C4-2B (cell line): ENCODE measurements around the gene SEC22C.

Experiments used
- H3K27ac ChIP-seq: fragments of 450-650 bp; 2 replicates; pipeline ENCODE4 v1.5.1; 2017
- CTCF ChIP-seq: fragments of 450-650 bp; conservative IDR thresholded peaks from 2 replicates; pipeline ENCODE4 v1.5.1; 2017; ENCODE audit warnings: mild to moderate bottlenecking
- ZFX ChIP-seq: fragments of 450-650 bp; IDR thresholded peaks from 2 replicates; pipeline ENCODE4 v1.6.1; 2017

SEC22C gene

DNA sequence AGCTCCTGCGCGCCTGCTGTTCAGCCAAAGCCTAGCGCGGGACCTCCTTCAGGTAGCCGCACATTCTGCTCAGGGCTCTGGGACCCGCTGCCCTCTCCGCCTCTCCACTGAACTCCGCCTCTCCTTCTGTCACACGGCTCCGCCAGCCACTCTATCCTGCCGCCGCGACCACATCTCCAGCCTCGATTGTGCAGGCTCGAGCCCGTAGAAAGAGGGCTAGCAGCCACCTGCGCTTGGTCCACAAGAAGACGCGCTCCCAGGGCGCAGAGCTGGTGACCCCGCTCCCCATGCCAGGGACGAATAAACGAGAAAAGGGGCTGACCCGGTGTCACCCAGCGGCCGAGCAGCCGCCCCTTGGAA, 80.5 kb downstream of the SEC22C start:
- TF ChIP-seq CTCF, result no peak
- TF ChIP-seq ZFX, result no peak
- no peak overlapping the region for H3K27ac ChIP-seq

GRCh38 chr3:42500909-42501308, 80.9 kb downstream of the SEC22C start:
- TF ChIP-seq CTCF, result no peak
- no peak for TF ChIP-seq ZFX
- no peak overlapping the region for H3K27ac ChIP-seq

- H3K27ac ChIP-seq, result no peak overlapping the region
- TF ChIP-seq ZFX (no peak), CTCF (no peak)
Observed at GRCh38 chr3:42500091-42500490, 81.7 kb downstream of the SEC22C start.

DNA sequence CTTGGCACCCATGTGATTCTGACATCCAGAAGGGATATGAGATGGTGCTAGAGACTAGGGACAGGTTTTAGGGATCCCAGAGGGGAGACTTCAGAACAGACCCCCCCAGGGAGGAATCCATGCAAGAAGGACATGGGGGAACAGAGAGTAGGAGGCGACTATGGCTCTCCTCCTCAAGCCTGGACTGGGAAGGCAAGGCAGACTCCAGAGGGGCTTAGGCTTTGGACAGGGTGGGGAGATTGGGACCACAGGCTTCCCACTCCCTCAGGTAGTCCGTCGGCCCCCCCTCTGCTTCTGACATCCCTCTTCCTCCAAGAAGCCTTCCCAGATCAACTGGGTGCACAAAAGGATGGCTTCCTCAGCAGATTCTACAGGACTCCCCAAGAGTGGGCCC, 82.3 kb downstream of the SEC22C start:
- TF ChIP-seq CTCF (no peak), ZFX (no peak)

GRCh38 chr3:42498791-42499477, 82.8 kb downstream of the SEC22C start:
- TF ChIP-seq CTCF, result no peak
- no peak for TF ChIP-seq ZFX
- H3K27ac ChIP-seq, result no peak overlapping the region

More for the DNA sequence above, 82.3 kb downstream of the SEC22C start:
- no peak overlapping the region for H3K27ac ChIP-seq

- TF ChIP-seq ZFX, result no peak
- no peak for TF ChIP-seq CTCF
- no peak overlapping the region for H3K27ac ChIP-seq
Observed at GRCh38 chr3:42498034-42498433, 83.7 kb downstream of the SEC22C start.
